Uterus (tissue), 4 donors: ENCODE data around the gene THSD7B. TPM values are rescaled to one million over a fixed set of nuclear protein-coding genes. Genes with fewer than 3 reads are reported as not detected.

Source experiments
- DNase-seq, 2 donors: peaks; one replicate each; pipeline ENCODE4 v3.0.0-alpha.2; 2019 to 2020
- H3K27ac ChIP-seq, 2 donors: fragments of 200-600 bp; sonication (generic); 1 replicate in 1 of 2; 2 replicates in 1 of 2; pipeline ENCODE4 v1.5.1; 2016 to 2018
- H3K27me3 ChIP-seq, 2 donors: fragments of 200-600 bp; sonication (generic); one replicate each; pipeline ENCODE4 v1.5.1; 2018 to 2019; ENCODE audit warnings: control low read depth in 1 of 2
- H3K36me3 ChIP-seq, 2 donors: fragments of 200-600 bp; sonication (generic); one replicate each; pipeline ENCODE4 v1.5.1; 2019; ENCODE audit warnings: control low read depth in 1 of 2
- H3K4me1 ChIP-seq, 2 donors: fragments of 200-600 bp; sonication (generic); one replicate each; pipeline ENCODE4 v1.5.1; 2018 to 2019; ENCODE audit warnings: control low read depth in 1 of 2
- H3K4me3 ChIP-seq, 2 donors: fragments of 200-600 bp; sonication (generic); 1 replicate in 1 of 2; 2 replicates in 1 of 2; pipeline ENCODE4 v1.5.1; 2018 to 2019; ENCODE audit warnings: mild to moderate bottlenecking in 1 of 2
- H3K9me3 ChIP-seq, 2 donors: fragments of 200-600 bp; sonication (generic); one replicate each; pipeline ENCODE4 v1.5.1; 2019; ENCODE audit warnings: control low read depth in 1 of 2
- CTCF ChIP-seq, 4 experiments: fragments of 200-600 bp in 2 of 4; fragments of 450-650 bp in 2 of 4; sonication (generic) in 2 of 4; IDR thresholded peaks; one replicate each; pipeline ENCODE4 v1.5.1; 2016 to 2019; ENCODE audit warnings: antibody characterized with exemption in 4 of 4, mild to moderate bottlenecking in 2 of 4, moderate library complexity in 1 of 4
- POLR2A ChIP-seq, 2 donors: fragments of 450-650 bp; IDR thresholded peaks; one replicate each; pipeline ENCODE4 v1.6.1; 2016; ENCODE audit warnings: antibody characterized with exemption in 2 of 2, mild to moderate bottlenecking in 1 of 2, moderate library complexity in 1 of 2
- intact Hi-C: fragments of 100-400 bp; cut with DNase I; formaldehyde crosslinking; loops from one replicate; pipeline ENCODE4 v1.15.1; 2023; ENCODE audit warnings: low total_unique reads
- total RNA-seq, 4 donors: library from RNA; depleted of rRNA in 3 of 4; stranded (reverse); fragments of >200 nt in 3 of 4; gene quantifications; one replicate each; pipeline versions ENCODE4 v1.1.0 to v1.2.4, GENCODE V29; 2014 to 2023
- donor health status: DM: yes; HTN: yes; CAD: no.

The THSD7B gene
- total RNA-seq, 4 donors from 2014 or later: 0.26 to 9.6 (median 0.67) TPM; not detected in 1

- H3K4me1 ChIP-seq: no peaks in the 10 kb centered on the region
- no peak overlapping the region for H3K27ac ChIP-seq
- H3K9me3 ChIP-seq: no peaks in the 10 kb centered on the region
- no peak for DNase-seq
- TF ChIP-seq POLR2A (IDR thresholded peaks at IDR 0.05) (no peak), CTCF (IDR thresholded peaks at IDR 0.05) (no peak)
- no peaks in the 10 kb centered on the region for H3K36me3 ChIP-seq
- H3K4me3 ChIP-seq: no peak overlapping the region
- no peaks in the 10 kb centered on the region for H3K27me3 ChIP-seq
- intact Hi-C loops: no loop called here
These were observed 490.0 kb downstream of the THSD7B start for GRCh38 chr2:137255345-137255744.

GRCh38 chr2:137255990-137256389 lies 490.6 kb downstream of the THSD7B start:
- Histone ChIP-seq H3K4me3 (no peak overlapping the region), H3K27ac (no peak overlapping the region), H3K36me3 (no peaks in the 10 kb centered on the region), H3K27me3 (no peaks in the 10 kb centered on the region), H3K9me3 (no peaks in the 10 kb centered on the region), H3K4me1 (no peaks in the 10 kb centered on the region)
- no peak for TF ChIP-seq POLR2A (IDR thresholded peaks at IDR 0.05)
- no peak for TF ChIP-seq CTCF (IDR thresholded peaks at IDR 0.05)
- no peak for DNase-seq
- intact Hi-C loops: no loop called here

GRCh38 chr2:137261881-137262585 lies 496.7 kb downstream of the THSD7B start:
- DNase-seq: no peak
- H3K9me3 ChIP-seq: no peaks in the 10 kb centered on the region
- no peak overlapping the region for H3K4me3 ChIP-seq
- intact Hi-C loops: no loop called here
- TF ChIP-seq CTCF (IDR thresholded peaks at IDR 0.05) (no peak), POLR2A (IDR thresholded peaks at IDR 0.05) (no peak)
- H3K27ac ChIP-seq: no peak overlapping the region
- no peaks in the 10 kb centered on the region for H3K36me3 ChIP-seq
- no peaks in the 10 kb centered on the region for H3K27me3 ChIP-seq
- H3K4me1 ChIP-seq: no peaks in the 10 kb centered on the region

- TF ChIP-seq POLR2A (IDR thresholded peaks at IDR 0.05) (no peak), CTCF (IDR thresholded peaks at IDR 0.05) (no peak)
- no peak overlapping the region for H3K27ac ChIP-seq
- H3K36me3 ChIP-seq: no peaks in the 10 kb centered on the region
- no peak overlapping the region for H3K4me3 ChIP-seq
- no peaks in the 10 kb centered on the region for H3K9me3 ChIP-seq
- no peak for DNase-seq
- intact Hi-C loops: no loop called here
- H3K27me3 ChIP-seq: no peaks in the 10 kb centered on the region
- H3K4me1 ChIP-seq: no peaks in the 10 kb centered on the region
These were observed 497.2 kb downstream of the THSD7B start for GRCh38 chr2:137262594-137262993.

GRCh38 chr2:137287913-137288639 lies 522.7 kb downstream of the THSD7B start:
- no peaks in the 10 kb centered on the region for H3K36me3 ChIP-seq
- intact Hi-C loops: no loop called here
- DNase-seq: no peak
- H3K27me3 ChIP-seq: no peaks in the 10 kb centered on the region
- H3K9me3 ChIP-seq: no peaks in the 10 kb centered on the region
- no peak overlapping the region for H3K4me3 ChIP-seq
- no peak overlapping the region for H3K27ac ChIP-seq
- TF ChIP-seq POLR2A (IDR thresholded peaks at IDR 0.05): no peak
- TF ChIP-seq CTCF (IDR thresholded peaks at IDR 0.05): no peak
- H3K4me1 ChIP-seq: no peaks in the 10 kb centered on the region
